ENCODE measurements around the gene SLC16A13. TPM values are rescaled to one million over a fixed set of nuclear protein-coding genes. Genes with fewer than 3 reads are reported as not detected.

The SLC16A13 gene
- total RNA-seq, 1 donor from 2014 or later, result 11.1 TPM

GRCh38 chr17:7078711-7079110, 42.9 kb downstream of the SLC16A13 start:
- peaks cover 11% of the 10 kb centered on the region for H3K9me3 Mint-ChIP-seq
- no peak for TF ChIP-seq CTCF (conservative IDR thresholded peaks at IDR 0.05)
- no peak for DNase-seq (ENCODE audit: low read depth, low spot score)
- no peak overlapping the region for H3K27ac Mint-ChIP-seq (ENCODE audit: unreplicated experiment)
- H3K27me3 Mint-ChIP-seq (ENCODE audit: low read depth), result no peaks in the 10 kb centered on the region
- H3K36me3 Mint-ChIP-seq (ENCODE audit: low read depth), result no peaks in the 10 kb centered on the region
- no peak overlapping the region for H3K4me3 Mint-ChIP-seq
- H3K4me1 Mint-ChIP-seq, result no peaks in the 10 kb centered on the region

- H3K27ac Mint-ChIP-seq (ENCODE audit: unreplicated experiment), result no peak within 1 kb of the TSS
- H3K4me3 Mint-ChIP-seq, result no peak within 1 kb of the TSS
- no peak for TF ChIP-seq CTCF (conservative IDR thresholded peaks at IDR 0.05)
- H3K27me3 Mint-ChIP-seq (ENCODE audit: low read depth), result no peaks in the 10 kb centered on the region
- H3K36me3 Mint-ChIP-seq (ENCODE audit: low read depth), result no peaks in the 10 kb centered on the region
- peaks cover 9% of the 10 kb centered on the region for H3K9me3 Mint-ChIP-seq
- DNase-seq (ENCODE audit: low read depth, low spot score), result no peak
- no peaks in the 10 kb centered on the region for H3K4me1 Mint-ChIP-seq
Observed at GRCh38 chr17:7079581-7080455, 44.0 kb downstream of the SLC16A13 start, which contains the start of gene CLEC10A. Gene CLEC10A (minus strand): TSS chr17:7080251. CDS start chr17:7078812, 1,439 bp downstream.

GRCh38 chr17:7080456-7081041, 44.7 kb downstream of the SLC16A13 start:
- no peak for TF ChIP-seq CTCF (conservative IDR thresholded peaks at IDR 0.05)
- H3K27me3 Mint-ChIP-seq (ENCODE audit: low read depth), result no peaks in the 10 kb centered on the region
- H3K9me3 Mint-ChIP-seq, result peaks cover 9% of the 10 kb centered on the region
- no peaks in the 10 kb centered on the region for H3K4me1 Mint-ChIP-seq
- H3K36me3 Mint-ChIP-seq (ENCODE audit: low read depth), result no peaks in the 10 kb centered on the region
- no peak for DNase-seq (ENCODE audit: low read depth, low spot score)
- H3K27ac Mint-ChIP-seq (ENCODE audit: unreplicated experiment), result no peak overlapping the region
- H3K4me3 Mint-ChIP-seq, result no peak overlapping the region

- Mint-ChIP-seq H3K4me1 (no peaks in the 10 kb centered on the region), H3K27me3 (ENCODE audit: low read depth) (no peaks in the 10 kb centered on the region), H3K27ac (ENCODE audit: unreplicated experiment) (no peak overlapping the region), H3K4me3 (no peak overlapping the region), H3K9me3 (peaks cover 9% of the 10 kb centered on the region), H3K36me3 (ENCODE audit: low read depth) (no peaks in the 10 kb centered on the region)
- DNase-seq (ENCODE audit: low read depth, low spot score), result no peak
- TF ChIP-seq CTCF (conservative IDR thresholded peaks at IDR 0.05), result no peak
Observed at GRCh38 chr17:7081341-7082062, 45.7 kb downstream of the SLC16A13 start.

GRCh38 chr17:7083592-7083991, 47.8 kb downstream of the SLC16A13 start:
- no peak for DNase-seq (ENCODE audit: low read depth, low spot score)
- H3K4me1 Mint-ChIP-seq, result peaks cover 4% of the 10 kb centered on the region
- no peak overlapping the region for H3K27ac Mint-ChIP-seq (ENCODE audit: unreplicated experiment)
- no peak for TF ChIP-seq CTCF (conservative IDR thresholded peaks at IDR 0.05)
- no peaks in the 10 kb centered on the region for H3K27me3 Mint-ChIP-seq (ENCODE audit: low read depth)
- H3K36me3 Mint-ChIP-seq (ENCODE audit: low read depth), result no peaks in the 10 kb centered on the region
- peaks cover 9% of the 10 kb centered on the region for H3K9me3 Mint-ChIP-seq
- no peak overlapping the region for H3K4me3 Mint-ChIP-seq
